ENCODE results near the gene TRIM74.
"Not testable (repeated sequence)": the region's sequence is repeated elsewhere in the genome, so short reads cannot be mapped to it uniquely, and the experiment has no call there.

DNA sequence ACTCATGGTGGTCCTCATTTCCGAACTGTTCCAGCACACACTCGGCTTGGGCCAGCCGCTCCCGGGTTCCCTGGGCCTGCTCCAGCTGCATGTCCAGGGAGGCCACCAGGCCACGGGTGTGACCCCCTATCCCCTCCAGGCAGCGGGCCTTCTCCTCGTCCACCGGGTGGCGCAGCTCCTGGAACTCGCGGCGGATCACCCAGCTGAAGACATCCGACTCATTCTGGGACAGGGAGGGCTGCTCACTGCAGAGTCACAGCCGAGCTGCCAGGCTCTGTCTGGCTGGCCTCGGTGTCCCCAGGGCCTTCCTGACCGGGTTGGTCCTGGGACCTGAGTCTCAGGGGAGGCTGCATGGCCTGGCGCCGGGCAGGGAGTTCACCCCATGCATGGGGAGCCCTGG is 9.2 kb downstream of the TRIM74 start:
- TF ChIP-seq ZNF19 (tag by site-specific recombination; IDR thresholded peaks at IDR 0.05; ENCODE audit: low read depth); ZBTB7A (tag by site-specific recombination; IDR thresholded peaks at IDR 0.05; ENCODE audit: low read depth); EGR2 (tag by site-specific recombination; IDR thresholded peaks at IDR 0.05; ENCODE audit: low read depth); ZBTB21 (tag by site-specific recombination; IDR thresholded peaks at IDR 0.05): not testable (repeated sequence)
- TF ChIP-seq, protein P1, sequence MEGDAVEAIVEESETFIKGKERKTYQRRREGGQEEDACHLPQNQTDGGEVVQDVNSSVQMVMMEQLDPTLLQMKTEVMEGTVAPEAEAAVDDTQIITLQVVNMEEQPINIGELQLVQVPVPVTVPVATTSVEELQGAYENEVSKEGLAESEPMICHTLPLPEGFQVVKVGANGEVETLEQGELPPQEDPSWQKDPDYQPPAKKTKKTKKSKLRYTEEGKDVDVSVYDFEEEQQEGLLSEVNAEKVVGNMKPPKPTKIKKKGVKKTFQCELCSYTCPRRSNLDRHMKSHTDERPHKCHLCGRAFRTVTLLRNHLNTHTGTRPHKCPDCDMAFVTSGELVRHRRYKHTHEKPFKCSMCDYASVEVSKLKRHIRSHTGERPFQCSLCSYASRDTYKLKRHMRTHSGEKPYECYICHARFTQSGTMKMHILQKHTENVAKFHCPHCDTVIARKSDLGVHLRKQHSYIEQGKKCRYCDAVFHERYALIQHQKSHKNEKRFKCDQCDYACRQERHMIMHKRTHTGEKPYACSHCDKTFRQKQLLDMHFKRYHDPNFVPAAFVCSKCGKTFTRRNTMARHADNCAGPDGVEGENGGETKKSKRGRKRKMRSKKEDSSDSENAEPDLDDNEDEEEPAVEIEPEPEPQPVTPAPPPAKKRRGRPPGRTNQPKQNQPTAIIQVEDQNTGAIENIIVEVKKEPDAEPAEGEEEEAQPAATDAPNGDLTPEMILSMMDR (tag by site-specific recombination; IDR thresholded peaks at IDR 0.05): not testable (repeated sequence)

All from HEK293 (cell line).